ENCODE data around the gene SRRD. TPM values are rescaled to one million over a fixed set of nuclear protein-coding genes. Genes with fewer than 3 reads are reported as not detected.

Gene SRRD
- total RNA-seq, 1 experiment from 2014 or later, result 25.1 TPM

DNA sequence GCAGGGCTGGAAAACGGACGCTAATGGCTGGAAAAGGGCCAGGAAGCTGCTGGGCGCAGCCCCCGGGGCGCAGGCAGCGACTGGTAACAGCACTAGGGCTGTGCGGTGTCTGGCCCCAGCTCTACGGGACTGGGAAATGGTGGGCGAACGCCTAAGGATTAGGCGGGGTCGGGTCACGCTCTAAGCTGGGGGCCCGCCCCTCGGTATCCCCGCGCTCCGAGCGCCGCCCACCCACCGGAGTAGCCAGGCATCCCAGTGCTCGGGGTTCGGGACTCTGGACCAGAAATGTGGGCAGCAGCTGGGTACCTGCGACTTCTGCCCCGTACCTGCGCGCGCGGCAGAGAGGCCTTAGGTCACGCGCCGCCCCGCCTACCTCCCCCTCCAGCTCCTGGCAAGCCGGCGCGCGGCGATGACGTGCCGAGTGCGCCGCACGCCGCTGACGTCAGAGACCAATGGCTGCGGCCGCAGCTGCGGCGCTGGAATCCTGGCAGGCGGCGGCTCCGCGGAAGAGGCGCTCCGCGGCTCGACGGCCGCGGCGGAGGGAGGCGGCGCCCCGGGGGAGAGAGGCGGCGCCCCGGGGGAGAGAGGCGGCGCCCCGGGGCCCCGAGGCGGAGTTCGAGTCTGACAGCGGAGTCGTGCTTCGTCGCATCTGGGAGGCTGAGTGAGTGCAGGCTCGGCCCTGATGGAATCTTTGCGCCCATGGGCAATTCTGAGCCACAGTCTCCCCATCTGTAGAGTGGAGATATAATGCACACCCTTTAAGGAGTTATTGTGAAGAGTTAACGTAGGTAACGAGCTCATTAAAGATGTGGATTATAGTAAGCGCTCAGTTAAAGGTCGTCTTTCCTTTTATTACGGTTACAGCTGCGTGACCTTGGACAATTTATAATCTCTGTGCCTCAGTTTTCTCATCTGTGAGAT lies at the start of gene SRRD, which contains the start of gene HPS4 (continued):
- no peak for TF ChIP-seq ZNF512 (CRISPR knock-in tag; IDR thresholded peaks at IDR 0.05; ENCODE audit: borderline replicate concordance)
- TF ChIP-seq NFYB (CRISPR knock-in tag; conservative IDR thresholded peaks at IDR 0.05; ENCODE audit: low read depth), result no peak
- no peak for TF ChIP-seq ZNF263 (CRISPR knock-in tag; IDR thresholded peaks at IDR 0.05; ENCODE audit: low read depth)
- TF ChIP-seq ZBTB21 (CRISPR knock-in tag; IDR thresholded peaks at IDR 0.05; ENCODE audit: borderline replicate concordance), result peak; percentile 91
- peak; percentile 31; the same call in 1 of the 2 replicates for TF ChIP-seq ZNF121 (CRISPR knock-in tag; IDR thresholded peaks at IDR 0.05)
- TF ChIP-seq ZNF425 (CRISPR knock-in tag; conservative IDR thresholded peaks at IDR 0.05), result no peak
- TF ChIP-seq CDX4 (CRISPR knock-in tag; IDR thresholded peaks at IDR 0.05; ENCODE audit: borderline replicate concordance), result no peak
- no peak for TF ChIP-seq OVOL2 (CRISPR knock-in tag; IDR thresholded peaks at IDR 0.05; ENCODE audit: borderline replicate concordance)
- peak; percentile 77 for TF ChIP-seq FOXP4 (CRISPR knock-in tag; IDR thresholded peaks at IDR 0.05)
- no peak for TF ChIP-seq AR (CRISPR knock-in tag; IDR thresholded peaks at IDR 0.05)
- TF ChIP-seq GRHL2 (CRISPR knock-in tag; IDR thresholded peaks at IDR 0.05; ENCODE audit: insufficient replicate concordance, severe bottlenecking), result no peak
- no peak for TF ChIP-seq CTCF (IDR thresholded peaks at IDR 0.05)
- TF ChIP-seq, protein P1, sequence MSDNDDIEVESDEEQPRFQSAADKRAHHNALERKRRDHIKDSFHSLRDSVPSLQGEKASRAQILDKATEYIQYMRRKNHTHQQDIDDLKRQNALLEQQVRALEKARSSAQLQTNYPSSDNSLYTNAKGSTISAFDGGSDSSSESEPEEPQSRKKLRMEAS (CRISPR knock-in tag; IDR thresholded peaks at IDR 0.05), result peak; percentile 87
- peak; percentile 96 for TF ChIP-seq ETV6 (CRISPR knock-in tag; IDR thresholded peaks at IDR 0.05)
- TF ChIP-seq NFE2L1 (CRISPR knock-in tag; IDR thresholded peaks at IDR 0.05), result no peak
- TF ChIP-seq, protein P2, sequence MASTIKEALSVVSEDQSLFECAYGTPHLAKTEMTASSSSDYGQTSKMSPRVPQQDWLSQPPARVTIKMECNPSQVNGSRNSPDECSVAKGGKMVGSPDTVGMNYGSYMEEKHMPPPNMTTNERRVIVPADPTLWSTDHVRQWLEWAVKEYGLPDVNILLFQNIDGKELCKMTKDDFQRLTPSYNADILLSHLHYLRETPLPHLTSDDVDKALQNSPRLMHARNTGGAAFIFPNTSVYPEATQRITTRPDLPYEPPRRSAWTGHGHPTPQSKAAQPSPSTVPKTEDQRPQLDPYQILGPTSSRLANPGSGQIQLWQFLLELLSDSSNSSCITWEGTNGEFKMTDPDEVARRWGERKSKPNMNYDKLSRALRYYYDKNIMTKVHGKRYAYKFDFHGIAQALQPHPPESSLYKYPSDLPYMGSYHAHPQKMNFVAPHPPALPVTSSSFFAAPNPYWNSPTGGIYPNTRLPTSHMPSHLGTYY (CRISPR knock-in tag; IDR thresholded peaks at IDR 0.05), result no peak
- no peak for TF ChIP-seq ZNF219 (CRISPR knock-in tag; IDR thresholded peaks at IDR 0.05; ENCODE audit: borderline replicate concordance)
- no peak for TF ChIP-seq SMAD3 (CRISPR knock-in tag; IDR thresholded peaks at IDR 0.05; ENCODE audit: borderline replicate concordance)
- TF ChIP-seq, protein P3, sequence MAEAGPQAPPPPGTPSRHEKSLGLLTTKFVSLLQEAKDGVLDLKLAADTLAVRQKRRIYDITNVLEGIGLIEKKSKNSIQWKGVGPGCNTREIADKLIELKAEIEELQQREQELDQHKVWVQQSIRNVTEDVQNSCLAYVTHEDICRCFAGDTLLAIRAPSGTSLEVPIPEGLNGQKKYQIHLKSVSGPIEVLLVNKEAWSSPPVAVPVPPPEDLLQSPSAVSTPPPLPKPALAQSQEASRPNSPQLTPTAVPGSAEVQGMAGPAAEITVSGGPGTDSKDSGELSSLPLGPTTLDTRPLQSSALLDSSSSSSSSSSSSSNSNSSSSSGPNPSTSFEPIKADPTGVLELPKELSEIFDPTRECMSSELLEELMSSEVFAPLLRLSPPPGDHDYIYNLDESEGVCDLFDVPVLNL (CRISPR knock-in tag; IDR thresholded peaks at IDR 0.05; ENCODE audit: borderline replicate concordance, low read depth), result no peak
- TF ChIP-seq ATF1 (CRISPR knock-in tag; IDR thresholded peaks at IDR 0.05), result peak; percentile 97; the same call in 1 of the 2 replicates
- TF ChIP-seq ZNF423 (CRISPR knock-in tag; IDR thresholded peaks at IDR 0.05), result no peak; the same call in 1 of the 2 replicates
- peak; percentile 87 for TF ChIP-seq TP53 (CRISPR knock-in tag; IDR thresholded peaks at IDR 0.05)
- no peak for TF ChIP-seq SMAD4 (CRISPR knock-in tag; IDR thresholded peaks at IDR 0.05)
- TF ChIP-seq FOXJ3 (CRISPR knock-in tag; IDR thresholded peaks at IDR 0.05; ENCODE audit: borderline replicate concordance), result no peak
